Measurements from ENCODE around the gene PLD4.
"Not testable (repeated sequence)": the region's sequence is repeated elsewhere in the genome, so short reads cannot be mapped to it uniquely, and the experiment has no call there.

The PLD4 gene
- long read RNA-seq, donor 1, full-length matches to known transcripts, result 2 of 2 reads
- long read RNA-seq, donor 1, partial matches to known transcripts, result 0 of 2 reads
- long read RNA-seq, donor 1, other reads (novel, unspliced or antisense), result 0 of 2 reads
- long read RNA-seq, donor 2, full-length matches to known transcripts, result 1 of 1 reads
- long read RNA-seq, donor 2, partial matches to known transcripts, result 0 of 1 reads
- long read RNA-seq, donor 2, other reads (novel, unspliced or antisense), result 0 of 1 reads
- long read RNA-seq, donor 3, full-length matches to known transcripts, result 1 of 1 reads
- long read RNA-seq, donor 3, partial matches to known transcripts, result 0 of 1 reads
- long read RNA-seq, donor 3, other reads (novel, unspliced or antisense), result 0 of 1 reads
- long read RNA-seq, donor 4, partial matches to known transcripts, result 0 of 1 reads
- long read RNA-seq, donor 4, other reads (novel, unspliced or antisense), result 0 of 1 reads
- long read RNA-seq, donor 5, full-length matches to known transcripts, result 2 of 2 reads
- long read RNA-seq, donor 5, partial matches to known transcripts, result 0 of 2 reads
- long read RNA-seq, donor 5, other reads (novel, unspliced or antisense), result 0 of 2 reads
- long read RNA-seq, donor 6, full-length matches to known transcripts, result 1 of 1 reads
- long read RNA-seq, donor 6, partial matches to known transcripts, result 0 of 1 reads
- long read RNA-seq, donor 6, other reads (novel, unspliced or antisense), result 0 of 1 reads
- long read RNA-seq, donor 7, result 0 reads
- long read RNA-seq, donor 8, result 0 reads

- DNase-seq, result no peak
These were observed at the start of gene PLD4 for GRCh38 chr14:104924421-104925213. PLD4 (plus strand) TSS chr14:104924879; CDS start chr14:104927141, 2,262 bp downstream.

GRCh38 chr14:104875412-104875751 is 49.3 kb upstream of the PLD4 start:
- no peak for DNase-seq

GRCh38 chr14:104875811-104876210 is 48.9 kb upstream of the PLD4 start:
- no peak for DNase-seq

GRCh38 chr14:104876251-104876699 is 48.4 kb upstream of the PLD4 start:
- no peak for DNase-seq

GRCh38 chr14:104877066-104877805 is 47.4 kb upstream of the PLD4 start:
- no peak for DNase-seq

GRCh38 chr14:104877806-104878550 is 46.7 kb upstream of the PLD4 start:
- no peak for DNase-seq

GRCh38 chr14:104878582-104878981 is 46.1 kb upstream of the PLD4 start:
- no peak for DNase-seq

GRCh38 chr14:104879201-104879982 is 45.3 kb upstream of the PLD4 start:
- DNase-seq, result no peak

GRCh38 chr14:104879983-104880565 is 44.6 kb upstream of the PLD4 start:
- DNase-seq, result no peak

- DNase-seq, result no peak
These were observed 44.0 kb upstream of the PLD4 start for GRCh38 chr14:104880584-104881210.

GRCh38 chr14:104881369-104881979 is 43.2 kb upstream of the PLD4 start:
- DNase-seq, result no peak

- DNase-seq, result no peak
These were observed 42.2 kb upstream of the PLD4 start for GRCh38 chr14:104882325-104882973.

GRCh38 chr14:104882991-104883660 is 41.6 kb upstream of the PLD4 start:
- DNase-seq, result no peak

- no peak for DNase-seq
These were observed 40.9 kb upstream of the PLD4 start for GRCh38 chr14:104883681-104884361.

GRCh38 chr14:104884381-104884780 is 40.3 kb upstream of the PLD4 start:
- DNase-seq, result not testable (repeated sequence)

GRCh38 chr14:104885031-104885972 is 39.4 kb upstream of the PLD4 start:
- DNase-seq, result no peak

Measured in right kidney (tissue), 9 donors.